IPS-20b (cell line): ENCODE data around the gene CYREN.

Source experiments
- H3K27ac ChIP-seq: one replicate; pipeline ENCODE4 v1.5.1; 2013; ENCODE audit warnings: low read length
- H3K27me3 ChIP-seq: 2 replicates; pipeline ENCODE4 v1.6.1; 2013; ENCODE audit warnings: mild to moderate bottlenecking, low read length, inconsistent platforms; ENCODE audit not compliant: insufficient read depth
- H3K36me3 ChIP-seq: 2 replicates; pipeline ENCODE4 v1.6.1; 2013; ENCODE audit warnings: low read depth, mild to moderate bottlenecking, inconsistent platforms, low read length, moderate library complexity; ENCODE audit not compliant: insufficient read depth
- H3K4me1 ChIP-seq: 2 replicates; pipeline ENCODE4 v1.6.1; 2013; ENCODE audit warnings: mild to moderate bottlenecking, control low read depth, inconsistent platforms, low read length, moderate library complexity; ENCODE audit not compliant: insufficient read depth
- H3K4me3 ChIP-seq: 2 replicates; pipeline ENCODE4 v1.5.1; 2013; ENCODE audit warnings: mild to moderate bottlenecking, low read length, inconsistent platforms
- H3K9ac ChIP-seq: 2 replicates; pipeline ENCODE4 v1.6.1; 2013; ENCODE audit warnings: low read depth, mild to moderate bottlenecking, inconsistent platforms, low read length, moderate library complexity
- H3K9me3 ChIP-seq: 2 replicates; pipeline ENCODE4 v1.6.1; 2013; ENCODE audit warnings: mild to moderate bottlenecking, low read depth, low read length, inconsistent platforms; ENCODE audit not compliant: insufficient read depth

Gene CYREN

GRCh38 chr7:135207406-135208101 is 37.0 kb upstream of the CYREN start:
- Histone ChIP-seq H3K9ac (no peak overlapping the region), H3K9me3 (no peaks in the 10 kb centered on the region), H3K4me3 (no peak overlapping the region), H3K27ac (no peak overlapping the region), H3K27me3 (peaks cover 9% of the 10 kb centered on the region), H3K4me1 (no peaks in the 10 kb centered on the region; the same call in 1 of the 2 replicates), H3K36me3 (peaks cover 23% of the 10 kb centered on the region; the same call in 1 of the 2 replicates)

- Histone ChIP-seq H3K4me3 (no peak overlapping the region), H3K36me3 (peaks cover 23% of the 10 kb centered on the region; the same call in 1 of the 2 replicates), H3K27me3 (peaks cover 9% of the 10 kb centered on the region), H3K9me3 (no peaks in the 10 kb centered on the region), H3K27ac (no peak overlapping the region), H3K9ac (no peak overlapping the region), H3K4me1 (no peaks in the 10 kb centered on the region; the same call in 1 of the 2 replicates)
Observed at GRCh38 chr7:135206941-135207391, 36.5 kb upstream of the CYREN start.

GRCh38 chr7:135205850-135206249 is 35.3 kb upstream of the CYREN start:
- Histone ChIP-seq H3K27ac (no peak overlapping the region), H3K4me3 (no peak overlapping the region), H3K4me1 (no peaks in the 10 kb centered on the region), H3K36me3 (peaks cover 23% of the 10 kb centered on the region; the same call in 1 of the 2 replicates), H3K9ac (no peak overlapping the region), H3K27me3 (peaks cover 7% of the 10 kb centered on the region), H3K9me3 (no peaks in the 10 kb centered on the region)

- Histone ChIP-seq H3K27ac (no peak overlapping the region), H3K9me3 (no peaks in the 10 kb centered on the region), H3K4me3 (no peak overlapping the region), H3K27me3 (no peaks in the 10 kb centered on the region), H3K36me3 (peaks cover 23% of the 10 kb centered on the region; the same call in 1 of the 2 replicates), H3K4me1 (no peaks in the 10 kb centered on the region), H3K9ac (no peak overlapping the region)
Observed at GRCh38 chr7:135204876-135205275, 34.4 kb upstream of the CYREN start.

GRCh38 chr7:135204341-135204749 is 33.8 kb upstream of the CYREN start:
- Histone ChIP-seq H3K4me1 (no peaks in the 10 kb centered on the region), H3K9ac (no peak overlapping the region), H3K27me3 (no peaks in the 10 kb centered on the region), H3K27ac (no peak overlapping the region), H3K9me3 (no peaks in the 10 kb centered on the region), H3K4me3 (no peak overlapping the region), H3K36me3 (peaks cover 23% of the 10 kb centered on the region; the same call in 1 of the 2 replicates)

GRCh38 chr7:135201350-135201749 is 30.8 kb upstream of the CYREN start:
- Histone ChIP-seq H3K27me3 (no peaks in the 10 kb centered on the region), H3K4me3 (no peak overlapping the region), H3K9ac (no peak overlapping the region), H3K36me3 (peaks cover 27% of the 10 kb centered on the region; the same call in 1 of the 2 replicates), H3K9me3 (no peaks in the 10 kb centered on the region), H3K27ac (no peak overlapping the region), H3K4me1 (no peaks in the 10 kb centered on the region)

- no peaks in the 10 kb centered on the region for H3K4me1 ChIP-seq
Observed at GRCh38 chr7:135200821-135201331, 30.4 kb upstream of the CYREN start.

GRCh38 chr7:135199439-135199838 is 28.9 kb upstream of the CYREN start:
- no peaks in the 10 kb centered on the region for H3K27me3 ChIP-seq

More at GRCh38 chr7:135200821-135201331, 30.4 kb upstream of the CYREN start:
- Histone ChIP-seq H3K4me3 (no peak overlapping the region), H3K36me3 (peaks cover 27% of the 10 kb centered on the region; the same call in 1 of the 2 replicates), H3K27me3 (no peaks in the 10 kb centered on the region), H3K9ac (no peak overlapping the region), H3K27ac (no peak overlapping the region), H3K9me3 (no peaks in the 10 kb centered on the region)

GRCh38 chr7:135197906-135198655 is 27.6 kb upstream of the CYREN start:
- Histone ChIP-seq H3K9ac (no peak overlapping the region), H3K4me3 (no peak overlapping the region), H3K27ac (no peak overlapping the region), H3K9me3 (no peaks in the 10 kb centered on the region), H3K4me1 (no peaks in the 10 kb centered on the region), H3K36me3 (peaks cover 21% of the 10 kb centered on the region; the same call in 1 of the 2 replicates), H3K27me3 (no peaks in the 10 kb centered on the region)

More at GRCh38 chr7:135199439-135199838, 28.9 kb upstream of the CYREN start:
- Histone ChIP-seq H3K4me3 (no peak overlapping the region), H3K9me3 (no peaks in the 10 kb centered on the region), H3K27ac (no peak overlapping the region), H3K36me3 (peaks cover 22% of the 10 kb centered on the region; the same call in 1 of the 2 replicates), H3K4me1 (no peaks in the 10 kb centered on the region), H3K9ac (no peak overlapping the region)

GRCh38 chr7:135197343-135197742 is 26.8 kb upstream of the CYREN start:
- no peak overlapping the region for H3K27ac ChIP-seq
- H3K9ac ChIP-seq, result no peak overlapping the region
- peaks cover 20% of the 10 kb centered on the region; the same call in 1 of the 2 replicates for H3K36me3 ChIP-seq
- no peak overlapping the region for H3K4me3 ChIP-seq
- H3K9me3 ChIP-seq, result no peaks in the 10 kb centered on the region
- H3K4me1 ChIP-seq, result no peaks in the 10 kb centered on the region
- no peaks in the 10 kb centered on the region for H3K27me3 ChIP-seq

- no peak overlapping the region for H3K27ac ChIP-seq
- H3K9ac ChIP-seq, result no peak overlapping the region
- no peaks in the 10 kb centered on the region for H3K4me1 ChIP-seq
- no peaks in the 10 kb centered on the region for H3K27me3 ChIP-seq
- H3K9me3 ChIP-seq, result no peaks in the 10 kb centered on the region
- H3K36me3 ChIP-seq, result peaks cover 20% of the 10 kb centered on the region; the same call in 1 of the 2 replicates
- no peak overlapping the region for H3K4me3 ChIP-seq
Observed at GRCh38 chr7:135195968-135196629, 25.6 kb upstream of the CYREN start.
